Measurements from ENCODE around the gene EPOP. TPM values are rescaled to one million over a fixed set of nuclear protein-coding genes. Genes with fewer than 3 reads are reported as not detected.

The EPOP gene
- total and polyA plus RNA-seq, 2 experiments from 2014 or later, result 0.42 to 2.4 TPM

GRCh38 chr17:38659415-38659814 is 15.3 kb downstream of the EPOP start (continued):
- TF ChIP-seq ZNF462 (CRISPR knock-in tag; IDR thresholded peaks at IDR 0.05), result no peak

- no peak overlapping the region for H3K27ac ChIP-seq (ENCODE audit: low read depth)
- Mint-ChIP-seq H3K4me3 (no peak overlapping the region), H3K9me3 (no peaks in the 10 kb centered on the region; the same call in 1 of the 3 replicates), H3K27me3 (ENCODE audit: insufficient read depth, low read depth, poor library complexity) (peaks cover 21% of the 10 kb centered on the region), H3K36me3 (ENCODE audit: low read depth) (no peaks in the 10 kb centered on the region), H3K4me1 (peaks cover 32% of the 10 kb centered on the region), H3K27ac (no peak overlapping the region)
- no peaks in the 10 kb centered on the region for H3K79me2 ChIP-seq (replicated peaks; ENCODE audit: insufficient read depth)
- no peak overlapping the region for H2AFZ ChIP-seq
- no peak overlapping the region for H3K4me2 ChIP-seq
- H3K4me3 ChIP-seq, result no peak overlapping the region
- ATAC-seq (no peak), DNase-seq (ENCODE audit: low spot score) (no peak)
- no peaks in the 10 kb centered on the region for H4K20me1 ChIP-seq (replicated peaks; ENCODE audit: insufficient read depth)
- no peaks in the 10 kb centered on the region for H3K9me2 ChIP-seq (ENCODE audit: insufficient read depth)
- H3K36me3 ChIP-seq (ENCODE audit: insufficient read depth), result no peaks in the 10 kb centered on the region
- no peaks in the 10 kb centered on the region for H3K27me3 ChIP-seq (ENCODE audit: insufficient read depth)
- H3F3A ChIP-seq (replicated peaks; ENCODE audit: low read depth), result 0 out of 2 replicates have a peak, but pooled peaks cover 3% of the 10 kb centered on the region
- H3K4me1 ChIP-seq (ENCODE audit: insufficient read depth), result peaks cover 15% of the 10 kb centered on the region
- no peak for TF ChIP-seq CREB1 (CRISPR knock-in tag; IDR thresholded peaks at IDR 0.05; ENCODE audit: low read depth)
- TF ChIP-seq ZNF114 (CRISPR knock-in tag; IDR thresholded peaks at IDR 0.05), result no peak
- no peak for TF ChIP-seq JUNB (IDR thresholded peaks at IDR 0.05; ENCODE audit: unreplicated experiment)
- no peak for TF ChIP-seq ETS1 (IDR thresholded peaks at IDR 0.05)
- no peak for TF ChIP-seq CTCF (conservative IDR thresholded peaks at IDR 0.05; ENCODE audit: low read depth in 2 of 2)
- no peak for TF ChIP-seq REST (IDR thresholded peaks at IDR 0.05; ENCODE audit: unreplicated experiment)
- no peak for TF ChIP-seq EZH2phosphoT487 (IDR thresholded peaks at IDR 0.05; ENCODE audit: unreplicated experiment)
- TF ChIP-seq EZH2 (IDR thresholded peaks at IDR 0.05; ENCODE audit: low read depth, unreplicated experiment), result no peak
- TF ChIP-seq POLR2AphosphoS5 (IDR thresholded peaks at IDR 0.05; ENCODE audit: low read depth), result no peak
- TF ChIP-seq NANOG (IDR thresholded peaks at IDR 0.05; ENCODE audit: borderline replicate concordance), result no peak
- no peak for TF ChIP-seq ZNF331 (CRISPR knock-in tag; IDR thresholded peaks at IDR 0.05; ENCODE audit: low read depth)
- TF ChIP-seq STAT1 (IDR thresholded peaks at IDR 0.05; ENCODE audit: unreplicated experiment), result no peak
Observed at GRCh38 chr17:38658741-38659345, 15.9 kb downstream of the EPOP start.

Measured in GM23338 (cell line).